Uterus (tissue), 4 donors: ENCODE data around the gene HDC. TPM values are rescaled to one million over a fixed set of nuclear protein-coding genes. Genes with fewer than 3 reads are reported as not detected.

Source experiments
- DNase-seq, 2 donors: peaks; one replicate each; pipeline ENCODE4 v3.0.0-alpha.2; 2019 to 2020
- H3K27ac ChIP-seq, 2 donors: fragments of 200-600 bp; sonication (generic); 1 replicate in 1 of 2; 2 replicates in 1 of 2; pipeline ENCODE4 v1.5.1; 2016 to 2018
- H3K27me3 ChIP-seq, 2 donors: fragments of 200-600 bp; sonication (generic); one replicate each; pipeline ENCODE4 v1.5.1; 2018 to 2019; ENCODE audit warnings: control low read depth in 1 of 2
- H3K36me3 ChIP-seq, 2 donors: fragments of 200-600 bp; sonication (generic); one replicate each; pipeline ENCODE4 v1.5.1; 2019; ENCODE audit warnings: control low read depth in 1 of 2
- H3K4me1 ChIP-seq, 2 donors: fragments of 200-600 bp; sonication (generic); one replicate each; pipeline ENCODE4 v1.5.1; 2018 to 2019; ENCODE audit warnings: control low read depth in 1 of 2
- H3K4me3 ChIP-seq, 2 donors: fragments of 200-600 bp; sonication (generic); 1 replicate in 1 of 2; 2 replicates in 1 of 2; pipeline ENCODE4 v1.5.1; 2018 to 2019; ENCODE audit warnings: mild to moderate bottlenecking in 1 of 2
- H3K9me3 ChIP-seq, 2 donors: fragments of 200-600 bp; sonication (generic); one replicate each; pipeline ENCODE4 v1.5.1; 2019; ENCODE audit warnings: control low read depth in 1 of 2
- CTCF ChIP-seq, 4 experiments: fragments of 200-600 bp in 2 of 4; fragments of 450-650 bp in 2 of 4; sonication (generic) in 2 of 4; IDR thresholded peaks; one replicate each; pipeline ENCODE4 v1.5.1; 2016 to 2019; ENCODE audit warnings: antibody characterized with exemption in 4 of 4, mild to moderate bottlenecking in 2 of 4, moderate library complexity in 1 of 4
- POLR2A ChIP-seq, 2 donors: fragments of 450-650 bp; IDR thresholded peaks; one replicate each; pipeline ENCODE4 v1.6.1; 2016; ENCODE audit warnings: antibody characterized with exemption in 2 of 2, mild to moderate bottlenecking in 1 of 2, moderate library complexity in 1 of 2
- intact Hi-C: fragments of 100-400 bp; cut with DNase I; formaldehyde crosslinking; loops from one replicate; pipeline ENCODE4 v1.15.1; 2023; ENCODE audit warnings: low total_unique reads
- total RNA-seq, 4 donors: library from RNA; depleted of rRNA in 3 of 4; stranded (reverse); fragments of >200 nt in 3 of 4; gene quantifications; one replicate each; pipeline versions ENCODE4 v1.1.0 to v1.2.4, GENCODE V29; 2014 to 2023
- donor health status: DM: yes; HTN: yes; CAD: no.

Gene HDC
- total RNA-seq, 4 donors from 2014 or later: 2.1 to 49.2 (median 3.6) TPM; not detected in 1

DNA sequence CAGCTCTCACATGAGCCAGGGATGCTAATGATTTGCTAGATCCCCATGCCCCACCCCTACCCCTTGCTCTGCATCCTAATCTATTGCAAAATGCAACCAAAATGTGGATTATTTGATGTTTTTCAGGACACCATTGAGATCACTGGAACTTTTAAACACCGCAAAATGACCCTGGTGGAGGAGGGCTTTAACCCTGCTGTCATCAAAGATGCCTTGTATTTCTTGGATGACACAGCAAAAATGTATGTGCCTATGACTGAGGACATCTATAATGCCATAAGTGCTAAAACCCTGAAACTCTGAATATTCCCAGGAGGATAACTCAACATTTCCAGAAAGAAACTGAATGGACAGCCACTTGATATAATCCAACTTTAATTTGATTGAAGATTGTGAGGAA lies 29.7 kb downstream of the HDC start:
- H3K27me3 ChIP-seq: no peaks in the 10 kb centered on the region
- H3K27ac ChIP-seq: no peak overlapping the region
- H3K36me3 ChIP-seq: no peaks in the 10 kb centered on the region
- TF ChIP-seq CTCF (IDR thresholded peaks at IDR 0.05): no peak
- no peak for TF ChIP-seq POLR2A (IDR thresholded peaks at IDR 0.05)
- no peaks in the 10 kb centered on the region for H3K9me3 ChIP-seq
- no peak for DNase-seq
- H3K4me3 ChIP-seq: no peak overlapping the region
- no peaks in the 10 kb centered on the region for H3K4me1 ChIP-seq
- intact Hi-C loops: no loop called here

DNA sequence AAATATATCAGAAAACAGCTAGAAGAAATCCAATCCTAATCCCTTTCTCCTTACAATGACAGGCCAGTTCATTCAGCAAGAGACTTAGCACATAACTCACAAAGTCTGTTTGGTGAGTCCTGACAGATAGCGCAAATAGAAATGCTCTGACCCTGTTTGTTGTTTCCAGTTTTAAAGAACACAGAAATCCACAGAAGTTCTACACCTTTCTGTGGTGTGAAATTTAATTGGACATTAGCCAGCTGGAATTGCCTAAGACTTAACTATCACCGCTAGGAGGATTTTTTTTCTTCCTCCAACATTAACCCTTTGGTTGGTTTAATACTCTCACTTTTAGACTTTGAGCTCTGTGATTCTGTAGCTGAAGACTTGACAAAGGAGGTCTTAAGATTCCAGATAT lies 30.8 kb downstream of the HDC start:
- intact Hi-C loops: no loop called here
- H3K36me3 ChIP-seq: no peaks in the 10 kb centered on the region
- no peaks in the 10 kb centered on the region for H3K27me3 ChIP-seq
- H3K4me3 ChIP-seq: no peak overlapping the region
- no peak for DNase-seq
- H3K27ac ChIP-seq: no peak overlapping the region
- H3K9me3 ChIP-seq: no peaks in the 10 kb centered on the region
- no peak for TF ChIP-seq POLR2A (IDR thresholded peaks at IDR 0.05)
- TF ChIP-seq CTCF (IDR thresholded peaks at IDR 0.05): no peak
- H3K4me1 ChIP-seq: no peaks in the 10 kb centered on the region

- intact Hi-C loops: no loop called here
- H3K4me3 ChIP-seq: no peak overlapping the region
- no peaks in the 10 kb centered on the region for H3K36me3 ChIP-seq
- no peaks in the 10 kb centered on the region for H3K27me3 ChIP-seq
- H3K27ac ChIP-seq: no peak overlapping the region
- H3K4me1 ChIP-seq: no peaks in the 10 kb centered on the region
- TF ChIP-seq POLR2A (IDR thresholded peaks at IDR 0.05) (no peak), CTCF (IDR thresholded peaks at IDR 0.05) (no peak)
- no peak for DNase-seq
- H3K9me3 ChIP-seq: no peaks in the 10 kb centered on the region
These were observed 32.3 kb downstream of the HDC start for GRCh38 chr15:50233192-50233736.

DNA sequence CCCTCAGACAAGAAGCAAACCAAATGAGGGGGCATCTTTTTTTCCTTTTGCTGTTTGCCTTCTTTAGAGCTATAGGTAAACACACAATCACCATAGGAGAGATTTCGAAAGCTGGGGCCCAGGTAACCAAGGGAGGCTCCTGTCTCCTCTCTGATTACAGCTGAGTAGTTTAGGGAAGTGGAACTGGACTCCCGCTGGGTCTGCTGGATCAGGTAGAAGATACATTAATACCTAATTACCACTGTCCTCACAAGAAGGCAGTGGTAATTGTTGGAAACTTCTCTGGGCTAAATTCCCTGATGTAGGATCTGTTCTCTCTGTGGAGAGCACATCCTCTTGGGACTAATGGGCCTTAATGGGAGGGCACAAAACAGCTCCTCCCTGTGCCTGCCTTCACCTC lies 32.7 kb downstream of the HDC start:
- TF ChIP-seq CTCF (IDR thresholded peaks at IDR 0.05) (no peak), POLR2A (IDR thresholded peaks at IDR 0.05) (no peak)
- H3K4me3 ChIP-seq: no peak overlapping the region
- H3K36me3 ChIP-seq: no peaks in the 10 kb centered on the region
- no peaks in the 10 kb centered on the region for H3K27me3 ChIP-seq
- H3K4me1 ChIP-seq: no peaks in the 10 kb centered on the region
- no peak for DNase-seq
- H3K9me3 ChIP-seq: no peaks in the 10 kb centered on the region
- H3K27ac ChIP-seq: no peak overlapping the region
- intact Hi-C loops: no loop called here

- no peak for TF ChIP-seq POLR2A (IDR thresholded peaks at IDR 0.05)
- TF ChIP-seq CTCF (IDR thresholded peaks at IDR 0.05): no peak
- DNase-seq: no peak
- H3K27me3 ChIP-seq: no peaks in the 10 kb centered on the region
- no peaks in the 10 kb centered on the region for H3K9me3 ChIP-seq
- no peaks in the 10 kb centered on the region for H3K36me3 ChIP-seq
- H3K27ac ChIP-seq: no peak overlapping the region
- intact Hi-C loops: no loop called here
- no peaks in the 10 kb centered on the region for H3K4me1 ChIP-seq
- H3K4me3 ChIP-seq: no peak overlapping the region
These were observed 33.8 kb downstream of the HDC start for GRCh38 chr15:50231761-50232160.
